Measurements from ENCODE around the gene KCNH1. TPM values are rescaled to one million over a fixed set of nuclear protein-coding genes. Genes with fewer than 3 reads are reported as not detected.

Gene KCNH1
- total RNA-seq, 1 donor from 2014 or later = not detected

DNA sequence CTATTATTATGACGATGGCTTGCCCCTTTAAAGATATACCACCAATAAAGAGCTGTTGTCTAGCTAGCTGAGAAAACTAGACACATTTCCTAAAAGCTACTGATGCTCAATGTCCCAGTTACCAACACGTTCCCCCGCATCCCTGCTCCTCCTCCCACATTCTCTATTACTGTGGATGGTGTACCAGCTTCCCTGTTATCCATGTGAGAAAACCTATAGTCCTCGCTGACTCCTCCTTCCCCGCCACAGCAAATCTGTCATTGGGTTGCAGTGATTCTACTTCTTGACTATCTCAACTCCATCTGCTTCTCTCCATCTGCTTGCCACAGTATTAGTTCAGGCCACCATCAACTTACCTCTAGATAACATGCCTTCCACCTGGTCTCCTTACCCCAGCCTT is 337.5 kb downstream of the KCNH1 start:
- TF ChIP-seq, protein P1, sequence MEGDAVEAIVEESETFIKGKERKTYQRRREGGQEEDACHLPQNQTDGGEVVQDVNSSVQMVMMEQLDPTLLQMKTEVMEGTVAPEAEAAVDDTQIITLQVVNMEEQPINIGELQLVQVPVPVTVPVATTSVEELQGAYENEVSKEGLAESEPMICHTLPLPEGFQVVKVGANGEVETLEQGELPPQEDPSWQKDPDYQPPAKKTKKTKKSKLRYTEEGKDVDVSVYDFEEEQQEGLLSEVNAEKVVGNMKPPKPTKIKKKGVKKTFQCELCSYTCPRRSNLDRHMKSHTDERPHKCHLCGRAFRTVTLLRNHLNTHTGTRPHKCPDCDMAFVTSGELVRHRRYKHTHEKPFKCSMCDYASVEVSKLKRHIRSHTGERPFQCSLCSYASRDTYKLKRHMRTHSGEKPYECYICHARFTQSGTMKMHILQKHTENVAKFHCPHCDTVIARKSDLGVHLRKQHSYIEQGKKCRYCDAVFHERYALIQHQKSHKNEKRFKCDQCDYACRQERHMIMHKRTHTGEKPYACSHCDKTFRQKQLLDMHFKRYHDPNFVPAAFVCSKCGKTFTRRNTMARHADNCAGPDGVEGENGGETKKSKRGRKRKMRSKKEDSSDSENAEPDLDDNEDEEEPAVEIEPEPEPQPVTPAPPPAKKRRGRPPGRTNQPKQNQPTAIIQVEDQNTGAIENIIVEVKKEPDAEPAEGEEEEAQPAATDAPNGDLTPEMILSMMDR (IDR thresholded peaks at IDR 0.05; ENCODE audit: borderline replicate concordance) = no peak
- H3K27me3 ChIP-seq (ENCODE audit: low read depth) = peaks cover 23% of the 10 kb centered on the region
- no peaks in the 10 kb centered on the region for H3K36me3 ChIP-seq
- H3K27ac ChIP-seq (replicated peaks) = no peak overlapping the region
- H3K4me1 ChIP-seq = no peaks in the 10 kb centered on the region
- intact Hi-C loops (cut with micrococcal nuclease) = no loop called here
- DNase-seq = no peak
- no peaks in the 10 kb centered on the region for H3K9me3 ChIP-seq (replicated peaks)
- no peak overlapping the region for H3K4me3 ChIP-seq

DNA sequence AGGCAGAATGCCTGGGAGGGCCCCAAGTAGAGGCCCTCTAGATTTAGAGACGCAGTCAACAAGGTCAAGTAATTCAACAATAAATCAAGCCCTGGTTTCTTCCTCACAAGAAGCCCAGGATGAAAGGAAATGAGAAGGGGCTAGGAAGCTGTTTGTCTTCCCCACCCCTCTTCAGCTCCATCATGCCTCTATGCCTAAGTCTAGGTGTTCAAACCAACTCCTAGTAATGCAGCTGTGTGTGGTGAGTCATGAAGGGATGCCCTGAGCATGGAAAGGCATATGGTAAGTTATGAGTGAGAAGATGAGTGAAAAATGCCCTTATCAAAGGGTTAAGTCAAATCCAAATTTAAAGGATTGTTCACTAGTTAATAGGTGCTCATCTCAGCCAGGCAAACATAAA is 339.5 kb downstream of the KCNH1 start:
- intact Hi-C loops (cut with micrococcal nuclease) = no loop called here
- Histone ChIP-seq H3K4me1 (no peaks in the 10 kb centered on the region), H3K4me3 (no peak overlapping the region), H3K27me3 (ENCODE audit: low read depth) (peaks cover 19% of the 10 kb centered on the region), H3K27ac (replicated peaks) (no peak overlapping the region), H3K9me3 (replicated peaks) (no peaks in the 10 kb centered on the region), H3K36me3 (no peaks in the 10 kb centered on the region)
- TF ChIP-seq, protein P1 (IDR thresholded peaks at IDR 0.05; ENCODE audit: borderline replicate concordance) = no peak
- no peak for DNase-seq

DNA sequence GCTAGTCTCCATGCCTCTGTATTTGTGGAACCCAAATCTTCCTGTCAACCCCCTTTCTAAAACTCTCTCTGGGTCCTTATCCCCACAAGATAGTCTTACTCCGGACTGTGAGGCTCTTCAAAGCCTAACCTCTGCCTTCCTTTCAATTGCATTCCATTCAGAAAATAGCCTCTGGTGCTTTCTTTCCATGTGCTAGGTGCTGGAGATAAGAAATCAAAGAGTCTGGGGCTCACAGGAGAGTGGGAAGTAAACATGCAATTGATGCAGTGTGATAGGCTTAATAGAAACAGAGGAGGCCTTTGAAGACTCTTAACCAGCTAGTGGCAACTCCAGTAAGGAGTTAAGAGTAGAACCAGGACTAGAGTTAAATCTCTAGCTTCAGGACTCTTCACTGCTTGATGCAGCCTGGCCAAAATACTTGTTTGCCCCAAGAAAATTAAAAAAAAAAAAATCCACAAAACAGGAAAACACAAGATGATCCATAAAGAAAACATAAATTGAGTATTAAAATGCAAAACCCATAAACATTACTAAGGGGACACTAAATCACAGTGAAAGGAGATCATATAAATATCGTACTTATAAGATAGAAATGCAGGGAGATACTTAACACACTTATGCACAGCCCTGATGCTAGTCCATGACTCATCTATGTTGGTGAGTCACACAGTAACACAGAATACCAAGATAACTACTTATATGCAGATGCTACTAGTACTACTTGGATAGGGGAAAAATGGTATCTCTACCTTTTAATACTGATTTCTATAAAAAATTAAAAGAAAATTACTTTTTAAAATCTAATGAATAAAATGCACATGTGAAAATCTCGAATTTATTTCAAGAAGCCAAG is 341.5 kb downstream of the KCNH1 start:
- Histone ChIP-seq H3K9me3 (replicated peaks) (no peaks in the 10 kb centered on the region), H3K27me3 (ENCODE audit: low read depth) (peaks cover 16% of the 10 kb centered on the region), H3K4me3 (no peak overlapping the region), H3K27ac (replicated peaks) (no peak overlapping the region), H3K36me3 (no peaks in the 10 kb centered on the region), H3K4me1 (no peaks in the 10 kb centered on the region)
- intact Hi-C loops (cut with micrococcal nuclease) = no loop called here
- TF ChIP-seq, protein P1 (IDR thresholded peaks at IDR 0.05; ENCODE audit: borderline replicate concordance) = no peak
- DNase-seq = no peak

DNA sequence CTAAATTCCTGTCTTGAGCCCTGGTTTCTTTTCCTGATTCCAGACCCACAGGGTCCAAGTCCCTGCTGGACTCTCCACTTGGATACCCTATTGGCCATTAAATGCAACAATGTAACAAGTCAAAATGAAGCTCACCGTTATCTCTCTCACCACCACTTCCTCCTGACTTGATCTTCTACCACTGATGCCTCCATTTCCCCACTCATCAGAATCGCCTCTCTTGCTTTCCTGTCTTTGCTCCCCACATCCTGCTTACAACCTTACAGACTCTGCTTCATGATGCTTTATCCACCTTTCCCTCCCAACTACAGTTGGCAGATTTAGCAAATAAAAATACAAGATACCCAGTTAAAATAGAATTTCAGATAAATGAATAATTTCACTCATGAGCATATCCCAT is 343.8 kb downstream of the KCNH1 start:
- DNase-seq = no peak

DNA sequence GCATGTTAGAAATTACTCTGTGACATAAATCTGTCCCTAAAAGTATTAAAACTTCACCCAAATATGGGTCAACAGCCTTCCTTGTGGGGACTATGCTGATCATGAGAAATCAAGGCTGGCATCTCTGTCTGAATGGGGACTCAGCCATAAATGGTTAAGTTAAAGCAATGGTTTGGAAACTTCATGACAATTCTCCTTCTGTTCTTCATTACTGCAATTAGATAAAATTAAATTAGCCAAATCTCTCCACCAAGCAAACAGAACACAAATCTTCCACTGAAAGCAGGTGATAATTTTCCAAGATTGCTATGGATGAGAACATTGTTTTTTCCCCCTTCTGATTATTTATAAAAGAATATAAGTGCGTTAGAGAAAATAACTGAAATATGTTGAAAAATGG is 346.1 kb downstream of the KCNH1 start:
- H3K9me3 ChIP-seq (replicated peaks) = no peaks in the 10 kb centered on the region
- intact Hi-C loops (cut with micrococcal nuclease) = no loop called here
- TF ChIP-seq, protein P1 (IDR thresholded peaks at IDR 0.05; ENCODE audit: borderline replicate concordance) = no peak
- no peaks in the 10 kb centered on the region for H3K36me3 ChIP-seq
- H3K4me1 ChIP-seq = no peaks in the 10 kb centered on the region
- DNase-seq = no peak
- H3K4me3 ChIP-seq = no peak overlapping the region
- H3K27ac ChIP-seq (replicated peaks) = no peak overlapping the region
- peaks cover 15% of the 10 kb centered on the region for H3K27me3 ChIP-seq (ENCODE audit: low read depth)

More for the DNA sequence above, 343.8 kb downstream of the KCNH1 start:
- no peaks in the 10 kb centered on the region for H3K4me1 ChIP-seq
- TF ChIP-seq, protein P1 (IDR thresholded peaks at IDR 0.05; ENCODE audit: borderline replicate concordance) = no peak
- H3K27ac ChIP-seq (replicated peaks) = no peak overlapping the region
- peaks cover 15% of the 10 kb centered on the region for H3K27me3 ChIP-seq (ENCODE audit: low read depth)
- no peak overlapping the region for H3K4me3 ChIP-seq
- H3K9me3 ChIP-seq (replicated peaks) = no peaks in the 10 kb centered on the region
- intact Hi-C loops (cut with micrococcal nuclease) = no loop called here
- H3K36me3 ChIP-seq = no peaks in the 10 kb centered on the region

All from left ventricle myocardium inferior (tissue), 1 donor.